ENCODE measurements around the gene LPGAT1.
A peak's percentile ranks its signal among the peaks of the same experiment; 100 is the strongest.
"Not testable (repeated sequence)": the region's sequence is repeated elsewhere in the genome, so short reads cannot be mapped to it uniquely, and the experiment has no call there.

LPGAT1 gene

DNA sequence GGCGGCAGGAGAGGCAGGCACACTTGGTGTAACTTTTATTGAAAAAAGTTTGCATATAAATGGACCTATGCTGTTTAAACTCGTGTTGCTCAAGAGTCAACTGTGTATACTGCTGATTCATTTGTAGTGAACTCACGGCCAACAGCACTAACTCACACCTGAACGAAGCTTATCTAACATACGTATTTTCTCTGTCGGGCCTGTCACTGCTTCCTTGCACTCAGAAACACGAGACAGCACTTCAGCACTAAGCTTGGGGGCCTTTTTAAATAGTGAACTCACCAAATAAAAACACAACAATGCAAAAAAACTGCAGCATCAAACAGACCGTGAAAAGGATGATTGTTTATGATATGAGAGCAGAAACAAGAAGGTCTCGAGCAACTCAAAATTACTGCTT lies 96.2 kb downstream of the LPGAT1 start:
- DNase-seq: no peak

DNA sequence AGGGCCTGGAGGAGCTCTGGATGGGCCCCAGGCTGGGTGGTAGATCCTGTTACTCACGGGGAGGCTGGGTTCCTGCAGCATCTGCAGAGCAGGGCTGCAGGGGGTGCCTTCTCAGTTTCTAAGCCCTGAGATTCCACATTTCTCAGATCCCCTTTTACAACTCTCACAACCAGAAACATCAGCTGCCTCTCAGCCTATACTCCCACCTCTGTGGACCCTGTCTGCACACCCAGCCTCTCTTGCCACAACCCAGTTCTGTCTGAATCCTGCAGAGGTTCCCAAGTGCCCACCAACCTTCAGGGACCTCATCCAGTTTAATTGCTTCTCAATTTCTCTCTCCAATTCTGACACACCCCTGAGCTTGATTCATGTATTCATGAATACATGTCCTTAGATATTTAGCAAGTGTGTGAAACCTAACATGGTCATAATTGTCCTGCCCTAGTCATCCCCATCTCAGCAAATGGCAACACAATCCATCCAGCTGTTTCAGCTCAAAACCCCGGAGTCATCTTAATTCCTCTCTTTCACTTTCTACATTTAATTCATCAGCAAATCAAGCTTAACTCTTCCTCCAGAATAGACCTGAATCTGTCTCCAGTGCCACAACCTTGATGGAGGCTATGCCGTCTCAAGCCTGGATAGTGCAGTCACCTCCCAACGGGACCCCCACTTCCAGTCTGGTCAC lies 98.1 kb downstream of the LPGAT1 start:
- no peak for DNase-seq

DNA sequence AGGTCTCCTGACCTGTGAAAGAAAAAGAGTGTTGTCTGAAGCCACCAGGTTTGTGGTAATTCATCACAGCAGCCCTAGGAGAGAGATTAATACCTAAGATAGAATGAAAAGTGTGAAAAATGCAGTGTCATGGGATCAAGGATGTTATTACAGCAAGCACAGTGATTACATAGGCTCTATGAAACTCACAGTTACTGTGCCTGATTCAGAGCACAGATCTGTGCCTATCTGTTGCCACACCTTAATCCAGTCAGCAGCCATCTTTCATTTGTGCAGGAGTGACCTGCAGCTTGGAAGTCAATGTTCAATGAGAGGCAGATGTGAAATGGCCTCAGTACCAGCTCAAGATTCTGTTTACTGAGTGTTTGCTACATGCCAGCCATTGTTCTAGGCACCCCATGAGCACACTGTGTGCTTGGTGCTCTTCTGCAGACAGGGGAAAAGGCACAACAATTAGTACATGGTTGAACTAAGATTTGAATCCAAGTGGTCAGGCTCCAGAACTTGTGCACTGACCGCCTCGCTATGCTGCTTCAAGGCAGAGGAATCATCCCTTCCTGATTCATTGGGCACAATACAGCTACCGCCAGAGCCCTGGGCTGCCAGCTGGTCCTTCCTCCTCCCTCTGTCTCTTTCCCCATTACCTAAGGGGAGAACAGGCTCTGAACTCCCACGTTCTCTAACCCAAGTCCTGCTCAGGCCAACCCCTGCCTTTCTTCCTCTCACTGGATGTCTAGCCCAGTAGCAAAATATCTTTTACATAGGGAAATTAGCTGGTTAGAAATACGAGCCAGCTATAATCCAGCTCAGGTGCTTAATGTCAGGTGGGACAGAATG lies 98.9 kb downstream of the LPGAT1 start:
- DNase-seq: no peak

DNA sequence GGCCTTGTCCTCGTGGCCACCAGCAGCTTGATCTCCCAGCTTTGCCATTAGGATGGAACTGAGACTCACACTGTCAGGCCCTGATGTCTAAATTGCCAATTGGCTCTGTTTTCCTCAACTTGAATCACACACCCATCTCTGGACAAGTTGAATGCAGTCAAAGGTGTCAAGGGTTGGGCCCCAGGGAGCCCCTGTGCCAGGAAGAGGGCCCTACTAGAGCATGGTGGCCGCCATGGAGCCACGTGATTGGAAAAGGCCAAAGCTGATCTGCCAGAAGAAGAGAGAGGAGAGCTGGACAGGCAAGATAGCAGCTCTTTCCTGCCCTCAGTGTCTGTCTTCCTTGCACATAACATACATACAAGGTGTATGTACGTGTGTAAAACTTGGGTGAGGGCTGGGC lies 100.2 kb downstream of the LPGAT1 start:
- no peak for DNase-seq

DNA sequence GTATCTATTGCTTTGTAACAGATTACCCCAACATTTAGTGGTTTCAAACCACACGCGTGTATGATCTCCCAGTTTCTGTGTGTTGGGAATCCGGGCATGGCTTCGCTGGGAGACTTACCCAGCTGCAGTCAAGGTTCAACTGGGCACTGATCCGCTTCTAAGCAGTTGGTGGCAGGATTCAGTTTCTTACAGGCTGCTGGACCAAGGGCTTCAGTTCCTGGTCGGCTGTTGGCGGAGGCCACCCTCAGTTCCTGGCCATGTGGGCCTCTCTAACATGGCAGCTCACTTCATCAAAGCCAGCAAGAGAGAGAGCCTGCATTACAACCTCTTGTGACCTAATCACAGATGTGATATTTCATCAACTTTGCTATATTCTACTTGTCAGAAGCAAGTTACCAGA lies 101.3 kb downstream of the LPGAT1 start:
- DNase-seq: no peak

DNA sequence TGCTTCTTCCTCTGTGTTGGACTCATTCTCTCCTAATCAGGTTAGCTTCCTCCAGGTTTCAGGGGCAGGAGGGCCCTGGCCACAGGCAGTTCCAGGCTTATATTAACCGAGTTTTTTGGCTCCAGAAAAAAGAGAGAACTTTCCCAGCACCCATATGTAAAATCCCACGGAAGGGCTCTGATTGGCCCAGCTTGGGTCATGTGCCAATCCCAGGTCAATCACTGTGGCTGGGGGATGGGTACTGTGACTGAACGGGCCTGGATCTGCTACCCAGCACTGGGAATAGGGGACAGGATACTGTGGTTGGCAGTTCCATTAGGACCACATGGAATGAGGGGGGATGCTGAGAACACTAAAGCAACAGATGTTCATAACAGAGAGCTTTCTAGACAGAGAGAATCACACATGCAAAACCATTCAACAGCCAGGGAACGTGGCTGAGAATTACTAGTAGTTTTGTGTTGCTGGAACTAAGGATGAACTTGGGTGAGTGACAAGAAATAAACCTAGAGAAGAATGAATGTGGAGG lies 104.0 kb downstream of the LPGAT1 start:
- no peak for DNase-seq

DNA sequence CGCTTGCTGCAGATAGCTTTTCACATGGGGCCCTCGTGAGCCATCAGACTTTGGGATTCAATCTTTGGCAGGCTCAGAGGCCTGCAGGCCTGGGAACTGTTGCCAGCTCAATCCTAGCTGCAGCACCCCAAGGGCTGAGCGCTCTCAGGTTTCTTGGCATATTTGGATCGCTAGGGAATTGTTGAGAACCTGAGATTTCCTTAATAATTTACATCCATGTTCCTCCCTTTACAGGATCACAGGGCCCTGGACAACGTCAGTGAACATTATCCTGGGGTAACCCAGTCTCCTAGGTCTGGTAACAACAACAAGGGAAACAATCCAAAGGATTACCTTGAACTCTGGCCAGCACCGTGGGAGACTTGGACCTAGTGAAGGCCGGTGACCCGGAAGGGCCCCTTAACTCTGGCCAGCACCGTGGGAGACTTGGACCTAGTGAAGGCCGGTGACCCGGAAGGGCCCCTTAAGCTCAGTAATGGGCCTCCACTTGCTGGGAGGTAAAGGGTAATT lies 105.8 kb downstream of the LPGAT1 start:
- DNase-seq: no peak

DNA sequence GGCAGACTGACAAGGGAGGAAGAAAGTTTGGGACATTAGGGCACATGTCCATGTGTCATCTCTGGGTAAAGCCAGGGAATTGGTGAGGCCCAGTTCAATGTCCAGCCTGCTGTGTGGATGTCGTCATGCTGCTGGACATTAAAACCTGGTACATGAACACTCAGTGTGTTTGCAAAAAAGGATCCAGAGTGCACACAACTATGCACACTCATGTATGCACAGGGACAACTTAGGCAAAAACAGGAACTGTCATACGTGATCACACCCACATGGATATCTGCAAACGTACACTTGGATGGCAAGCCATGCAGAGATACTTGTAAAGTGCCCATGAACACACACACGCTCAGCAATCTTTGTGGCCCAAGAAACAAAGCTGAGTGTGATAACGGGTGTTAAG lies 107.3 kb downstream of the LPGAT1 start:
- peak in 2 of 3 donors; percentile 9 to 17 for DNase-seq

DNA sequence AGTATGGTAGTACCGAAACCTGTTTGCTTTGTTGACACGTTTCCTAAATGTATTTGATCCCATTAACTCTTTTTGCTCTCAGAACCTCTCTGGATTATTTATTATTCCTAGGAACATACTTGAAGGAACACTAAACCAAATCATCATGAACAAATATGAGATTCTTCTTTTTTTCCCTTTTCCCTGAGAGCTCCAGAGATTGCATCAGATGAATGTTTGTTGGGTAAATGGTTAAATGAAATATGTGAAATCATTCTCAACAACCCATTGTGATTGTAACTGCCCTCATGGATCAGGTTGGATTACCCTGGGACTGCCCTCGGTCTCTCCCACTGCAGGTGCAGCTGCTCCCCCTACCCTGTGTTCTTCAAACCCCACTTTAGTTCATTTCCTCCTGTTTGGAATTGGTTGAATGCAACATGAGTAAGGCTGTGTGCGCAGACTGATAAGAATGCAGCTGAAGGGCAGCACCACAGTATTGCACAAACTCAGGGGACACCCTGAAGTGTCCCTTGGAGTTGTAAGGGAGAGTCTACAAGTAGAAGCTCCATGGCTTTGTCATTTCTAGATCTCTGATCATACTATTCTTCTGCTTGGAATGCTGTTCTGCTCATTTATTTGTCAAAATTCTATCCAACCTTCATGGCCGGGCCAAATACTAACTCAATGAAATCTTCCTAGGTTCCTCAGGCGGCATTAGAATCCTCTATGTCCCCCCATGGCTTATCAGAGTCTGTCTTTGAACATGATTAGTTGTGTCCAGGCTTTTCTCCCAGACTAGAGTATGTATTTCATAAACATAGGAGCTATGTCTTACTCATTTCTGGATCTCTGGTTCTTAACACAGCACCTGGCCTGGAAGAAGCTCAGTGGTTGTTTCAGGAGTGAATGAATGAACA lies 108.0 kb downstream of the LPGAT1 start:
- DNase-seq: no peak

DNA sequence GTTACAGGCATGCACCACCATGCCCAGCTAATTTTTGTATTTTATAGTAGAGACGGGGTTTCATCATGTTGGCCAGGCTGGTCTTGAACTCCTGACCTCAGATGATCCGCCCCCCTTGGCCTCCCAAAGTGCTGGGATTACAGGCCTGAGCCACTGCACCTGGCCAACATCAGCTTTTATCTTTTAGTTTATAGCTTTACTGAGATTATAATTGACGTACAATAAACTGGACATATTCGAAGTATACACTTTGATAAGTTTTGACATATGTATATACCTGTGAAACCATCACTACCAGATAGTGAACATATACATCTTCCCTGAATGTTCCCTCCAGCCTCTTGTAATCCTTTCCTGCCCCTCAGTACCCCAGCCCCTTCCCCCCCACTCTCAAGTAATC lies 114.0 kb downstream of the LPGAT1 start:
- DNase-seq: not testable (repeated sequence)

DNA sequence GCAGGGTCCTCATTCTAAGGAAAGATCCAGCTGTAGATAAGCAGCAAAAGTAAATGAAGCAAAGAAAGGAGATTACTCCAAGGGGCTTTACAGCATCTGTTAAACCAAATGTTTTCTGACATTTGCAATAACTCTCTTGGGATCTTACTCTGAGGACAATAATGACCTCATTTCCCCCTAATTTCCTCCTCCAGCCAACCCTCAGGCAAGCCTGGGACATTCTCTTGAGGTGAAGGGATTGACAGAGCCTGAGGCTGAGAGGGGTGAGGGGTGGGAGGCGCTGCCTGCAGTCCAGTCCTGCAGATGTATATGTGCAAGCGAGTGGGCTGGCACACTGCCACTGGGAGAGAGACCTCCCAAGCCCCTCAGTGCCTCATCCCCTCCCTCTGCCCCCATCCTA lies 114.6 kb downstream of the LPGAT1 start:
- no peak for DNase-seq

DNA sequence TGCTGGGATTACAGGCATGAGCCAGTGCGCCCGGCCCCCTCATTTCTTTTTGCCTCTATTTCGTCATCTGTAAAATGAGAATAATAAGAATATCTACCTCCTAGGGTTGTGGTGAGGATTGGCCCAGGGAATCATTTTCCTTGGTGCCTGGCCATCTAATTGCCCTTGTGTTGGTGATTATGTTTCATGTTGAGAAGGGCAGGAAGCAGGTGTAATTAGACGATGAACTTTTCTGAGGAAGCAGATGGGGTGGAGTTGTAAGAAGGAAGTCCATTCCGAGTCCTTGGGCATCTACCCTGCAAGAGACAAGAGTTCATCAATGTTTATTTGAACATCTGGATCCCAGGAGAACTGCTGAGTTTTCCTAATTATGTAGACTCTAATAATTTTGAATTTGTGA lies 116.4 kb downstream of the LPGAT1 start:
- DNase-seq: no peak

DNA sequence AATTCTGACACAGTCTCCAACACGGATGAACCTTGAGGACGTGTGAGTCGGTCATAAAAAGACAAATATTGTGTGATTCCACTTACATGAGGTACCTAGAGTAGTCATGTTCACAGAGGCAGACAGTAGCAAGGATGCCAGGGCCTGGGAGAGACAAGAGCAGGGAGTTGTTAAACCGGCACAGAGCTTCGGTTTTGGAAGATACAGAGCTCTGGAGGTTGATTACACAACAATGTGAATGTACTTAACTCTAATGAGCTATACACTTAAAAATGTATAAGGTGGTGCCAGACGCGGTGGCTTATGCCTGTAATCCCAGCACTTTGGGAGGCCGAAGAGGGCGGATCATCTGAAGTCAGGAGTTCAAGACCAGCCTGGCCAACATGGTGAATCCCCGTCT lies 117.3 kb downstream of the LPGAT1 start:
- DNase-seq: no peak

DNA sequence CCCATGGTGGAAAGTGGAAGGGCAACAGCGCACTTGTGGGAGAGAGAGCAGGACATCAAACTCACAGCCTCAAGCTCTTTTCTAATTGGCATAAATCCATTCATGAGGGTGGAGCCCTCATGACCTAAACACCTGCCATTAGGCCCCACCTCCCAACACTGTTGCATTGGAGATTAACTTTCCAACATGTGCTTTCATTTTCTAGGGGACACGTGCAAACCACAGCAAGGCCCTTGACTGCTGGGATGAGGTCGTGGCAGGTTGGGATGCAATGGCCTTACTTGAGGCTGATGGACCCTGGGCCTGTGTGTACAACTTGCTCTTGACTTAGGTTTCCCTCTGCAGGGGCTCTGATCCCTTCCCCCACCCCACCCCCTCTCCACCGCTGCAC lies 119.3 kb downstream of the LPGAT1 start:
- no peak for DNase-seq

DNA sequence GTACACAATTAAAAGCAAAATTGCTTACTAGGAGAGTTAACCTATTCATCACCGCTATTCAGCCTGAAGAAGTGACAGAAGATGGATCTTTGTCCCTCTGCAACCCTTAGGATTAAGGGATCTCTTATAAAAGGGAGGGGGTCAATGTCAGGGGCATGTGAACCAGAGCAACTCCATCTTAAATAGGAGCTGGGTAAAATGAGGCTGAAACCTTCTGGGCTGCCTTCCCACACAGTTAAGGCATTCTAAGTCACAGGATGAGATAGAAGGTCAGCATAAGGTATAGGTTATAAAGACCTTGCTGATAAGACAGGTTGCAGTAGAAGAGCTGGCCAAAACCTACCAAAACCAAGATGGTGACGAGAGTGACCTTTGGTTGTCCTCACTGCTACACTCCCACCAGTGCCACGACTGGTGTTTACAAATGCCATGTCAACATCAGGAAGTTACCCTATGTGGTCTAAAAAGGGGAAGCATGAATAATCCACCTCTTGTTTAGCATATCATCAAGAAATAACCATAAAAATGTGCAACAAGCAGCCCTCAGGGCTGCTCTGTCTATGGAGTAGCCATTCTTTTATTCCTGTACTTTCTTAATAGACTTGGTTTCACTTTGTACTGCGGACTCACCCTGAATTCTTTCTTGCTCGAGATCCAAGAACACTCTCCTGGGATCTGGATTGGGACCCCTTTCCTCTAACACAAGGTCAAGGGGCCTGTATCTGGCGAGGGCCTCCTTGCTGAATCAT lies 119.8 kb downstream of the LPGAT1 start:
- DNase-seq: peak; percentile 67 to 80 (median 68)

DNA sequence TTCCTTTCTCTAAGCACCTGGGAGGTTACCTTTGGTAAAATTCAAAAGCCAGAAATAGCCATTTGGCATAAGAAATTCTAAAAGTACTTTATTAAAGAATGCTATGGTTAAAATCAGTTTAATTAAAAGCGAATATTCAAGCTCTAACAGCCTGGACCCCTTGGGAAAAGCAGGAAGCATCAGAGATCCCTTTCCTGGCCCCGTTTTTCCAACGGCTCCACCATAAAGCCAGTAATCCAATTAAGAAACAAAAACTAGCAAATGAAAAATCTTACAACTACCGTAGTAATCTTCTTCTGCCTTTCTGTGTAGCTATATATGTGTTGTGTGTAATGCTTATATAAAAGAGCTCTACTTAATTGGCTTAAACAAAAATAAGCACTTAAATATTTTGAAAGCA lies 121.6 kb downstream of the LPGAT1 start:
- DNase-seq: no peak

DNA sequence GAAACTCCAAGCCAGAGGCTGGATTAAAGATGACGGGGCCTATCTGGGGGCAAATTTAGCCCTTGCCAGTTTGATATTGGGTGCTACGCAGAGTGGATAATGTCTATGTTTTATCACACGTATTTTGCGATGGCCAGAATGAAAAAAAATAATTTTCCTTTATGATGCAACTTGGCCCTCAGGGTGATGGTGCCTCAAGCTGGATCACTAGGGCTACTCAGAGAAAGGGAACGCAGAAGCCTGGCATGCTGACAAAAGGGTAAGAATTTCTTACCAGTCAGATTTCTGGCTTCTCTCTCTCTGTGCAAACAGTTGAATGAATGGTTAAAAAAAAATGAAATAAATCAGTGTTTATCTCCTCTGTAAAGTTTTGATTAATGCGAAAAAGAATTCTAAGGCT lies 122.6 kb downstream of the LPGAT1 start:
- no peak for DNase-seq

DNA sequence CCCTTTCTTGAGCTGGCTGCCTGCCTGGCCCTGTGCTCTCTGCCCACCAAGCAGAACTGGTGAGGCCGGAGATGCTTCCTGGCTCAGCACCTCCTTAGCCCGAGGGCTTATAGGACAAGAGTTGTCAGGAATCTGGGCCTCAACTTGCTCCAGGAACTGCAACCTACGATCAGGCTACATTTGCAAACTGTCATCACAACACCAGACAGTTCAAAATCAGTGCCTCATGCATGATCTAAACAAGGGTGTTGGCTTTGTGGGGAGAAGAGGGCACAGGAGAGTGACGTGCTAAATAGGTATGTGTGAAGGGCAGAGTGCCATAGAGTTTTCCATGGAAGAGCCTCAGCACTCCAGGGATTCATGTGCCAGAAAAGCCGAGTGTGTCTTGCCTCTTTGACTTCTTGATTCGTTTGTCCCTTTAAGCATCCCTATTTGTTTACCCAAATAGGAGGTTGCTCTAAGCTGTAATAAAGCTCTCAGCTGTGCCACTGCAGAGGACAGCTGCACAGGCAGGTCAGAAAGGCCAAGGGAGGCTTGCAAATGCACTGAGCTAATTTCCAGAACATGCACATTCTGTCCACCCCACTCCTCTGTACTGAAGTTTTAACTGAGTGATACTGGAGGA lies 125.0 kb downstream of the LPGAT1 start:
- DNase-seq: no peak

DNA sequence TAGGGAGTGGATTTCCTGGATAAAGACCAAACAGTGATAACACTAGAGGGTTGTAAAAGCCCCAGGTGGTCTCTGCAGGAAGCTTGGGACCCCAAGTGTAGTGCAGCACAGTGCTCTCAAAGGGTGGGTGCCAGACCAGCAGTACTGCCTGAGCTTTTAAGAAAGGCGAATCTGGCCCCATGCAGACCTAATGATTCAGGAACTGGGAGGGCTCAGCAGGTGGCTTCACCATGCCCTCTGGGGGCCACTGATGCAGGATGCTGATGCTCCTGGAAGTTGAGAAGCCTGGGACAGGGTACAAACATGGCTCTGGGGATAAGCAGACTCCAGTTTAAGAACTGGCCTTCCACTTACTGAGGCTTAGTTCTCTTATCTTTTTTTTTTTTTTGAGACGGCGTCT lies 126.0 kb downstream of the LPGAT1 start:
- no peak for DNase-seq

DNA sequence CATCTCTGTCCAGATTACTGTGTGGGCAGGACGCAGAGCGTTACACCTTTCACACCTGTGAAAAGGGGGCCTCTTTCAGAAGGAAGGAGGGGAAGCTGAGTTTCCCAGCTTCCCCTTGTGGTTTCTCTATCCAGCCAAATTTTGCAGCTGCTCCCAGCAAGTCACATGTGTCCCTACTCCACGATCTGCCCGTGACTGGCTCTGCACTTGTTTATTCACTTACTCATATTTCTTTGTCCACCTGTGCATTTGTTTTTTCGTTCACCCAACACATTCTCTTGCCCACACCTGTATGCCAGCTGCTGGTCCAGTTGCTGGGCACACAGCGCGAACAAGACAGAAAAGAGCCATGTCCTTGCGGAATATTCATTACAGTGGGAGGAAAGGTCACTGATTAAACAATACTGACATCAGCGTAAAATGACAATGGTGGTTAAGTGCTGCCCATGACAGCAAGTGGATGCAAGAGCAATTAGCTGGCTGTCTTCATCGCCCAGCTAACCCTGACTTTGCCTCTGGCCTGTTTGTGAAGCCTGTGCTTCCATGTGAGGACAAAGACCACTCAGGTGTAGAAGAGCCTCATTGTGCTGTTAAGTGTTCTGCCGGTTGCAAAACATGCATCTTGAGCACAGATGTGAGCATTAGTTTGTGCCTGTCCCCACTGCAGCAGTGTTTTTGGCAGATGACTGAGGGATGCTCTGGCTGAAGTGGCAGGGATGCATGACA lies 126.6 kb downstream of the LPGAT1 start:
- DNase-seq: no peak

DNA sequence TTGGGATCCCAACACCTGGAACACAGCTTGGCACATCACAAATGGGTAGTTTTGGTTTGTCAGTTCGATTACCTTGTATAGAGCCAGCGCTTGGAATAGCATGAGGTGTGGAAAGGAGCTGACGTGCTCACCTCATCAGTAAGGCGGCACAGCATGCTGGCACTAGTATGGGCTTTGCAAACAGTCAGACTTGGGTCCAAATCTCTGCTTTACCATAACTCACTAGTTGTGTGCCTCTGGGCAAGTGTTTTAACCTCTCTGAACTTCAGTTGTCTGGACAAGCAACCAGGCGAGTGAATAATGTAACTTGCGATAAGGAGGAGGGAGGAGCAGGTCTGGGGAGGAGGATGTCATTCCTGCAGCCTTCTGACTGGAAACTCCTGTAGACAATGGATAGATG lies 128.8 kb downstream of the LPGAT1 start:
- no peak for DNase-seq

Measured in suppressor macrophage treated with lipopolysaccharide for 1 hour (primary cell).